HuH-7.5 (cell line): ENCODE results near the gene SPN.
A peak's percentile ranks its signal among the peaks of the same experiment; 100 is the strongest.
"Not testable (repeated sequence)": the region's sequence is repeated elsewhere in the genome, so short reads cannot be mapped to it uniquely, and the experiment has no call there.

Experiments
- DNase-seq: peaks from one replicate; pipeline ENCODE4 v3.0.0; 2011; ENCODE audit warnings: low spot score

The SPN gene

GRCh38 chr16:29701214-29701555, 38.1 kb downstream of the SPN start:
- DNase-seq: no peak

GRCh38 chr16:29702269-29702668, 39.2 kb downstream of the SPN start:
- DNase-seq: no peak

GRCh38 chr16:29705030-29705429, 42.0 kb downstream of the SPN start:
- DNase-seq: no peak

GRCh38 chr16:29707160-29707559, 44.1 kb downstream of the SPN start:
- not testable (repeated sequence) for DNase-seq

- DNase-seq: no peak
Observed at GRCh38 chr16:29708917-29709600, 46.0 kb downstream of the SPN start.

- DNase-seq: not testable (repeated sequence)
Observed at GRCh38 chr16:29709657-29710056, 46.6 kb downstream of the SPN start.

- DNase-seq: peak; percentile 48
Observed at GRCh38 chr16:29710227-29711219, 47.5 kb downstream of the SPN start.

- DNase-seq: no peak
Observed at GRCh38 chr16:29712809-29713208, 49.8 kb downstream of the SPN start.

GRCh38 chr16:29714396-29714795, 51.3 kb downstream of the SPN start:
- no peak for DNase-seq

GRCh38 chr16:29714972-29715371, 51.9 kb downstream of the SPN start:
- no peak for DNase-seq

- DNase-seq: no peak
Observed at GRCh38 chr16:29717113-29717512, 54.1 kb downstream of the SPN start.

GRCh38 chr16:29719063-29719462, 56.0 kb downstream of the SPN start:
- no peak for DNase-seq
